Measurements from ENCODE around the gene IVD.

IVD gene

DNA sequence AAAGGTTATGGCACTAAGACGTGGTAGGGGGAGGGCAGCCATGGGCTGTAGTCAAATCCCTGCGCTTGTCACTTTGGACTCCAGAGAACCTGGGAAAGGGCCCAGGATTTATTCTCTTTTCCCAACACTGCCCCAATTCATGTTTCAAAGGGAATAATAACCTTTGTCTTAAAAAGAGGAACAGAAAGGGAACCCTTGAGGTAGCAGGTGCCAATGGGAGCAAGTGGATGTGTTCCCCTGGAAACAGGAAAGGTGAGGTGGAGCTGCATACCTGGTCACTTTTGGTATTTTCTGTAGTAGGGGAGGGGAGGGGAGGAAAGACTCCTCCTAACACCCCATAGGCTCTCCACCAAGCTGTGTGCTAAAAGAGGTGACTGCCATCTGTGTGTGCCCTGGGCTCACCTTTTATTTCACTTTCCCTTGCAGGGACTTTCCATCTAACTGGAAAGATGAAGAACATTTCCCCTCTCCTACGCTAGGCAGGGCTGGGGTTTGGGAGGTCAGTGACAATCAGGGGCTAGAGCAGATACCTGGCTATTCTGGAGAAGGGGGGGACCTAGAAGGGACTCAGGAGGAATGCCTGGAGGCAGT, 59.1 kb downstream of the IVD start:
- Histone ChIP-seq H3K9me3 (ENCODE audit: insufficient read depth, low read length) (no peaks in the 10 kb centered on the region), H3K27me3 (ENCODE audit: insufficient read depth, insufficient read length) (no peaks in the 10 kb centered on the region), H3K36me3 (ENCODE audit: insufficient read depth, insufficient read length, low read length) (peaks cover 88% of the 10 kb centered on the region), H3K9ac (ENCODE audit: insufficient read length, low read depth) (no peak overlapping the region), H3K4me1 (ENCODE audit: insufficient read depth, insufficient read length) (peaks cover 2% of the 10 kb centered on the region), H3K4me3 (ENCODE audit: insufficient read length, low read depth) (no peak overlapping the region)
- no peak for DNase-seq (ENCODE audit: low read depth, low spot score)
- TF ChIP-seq YY1 (IDR thresholded peaks at IDR 0.05; ENCODE audit: insufficient read depth, insufficient read length) (no peak), ZNF274 (IDR thresholded peaks at IDR 0.05; ENCODE audit: low read depth, low read length) (no peak), SUZ12 (IDR thresholded peaks at IDR 0.05; ENCODE audit: extremely low read depth, insufficient read depth, insufficient read length) (no peak)

GRCh38 chr15:40465939-40466338, 60.3 kb downstream of the IVD start:
- no peak for DNase-seq (ENCODE audit: low read depth, low spot score)
- Histone ChIP-seq H3K27me3 (ENCODE audit: insufficient read depth, insufficient read length) (no peaks in the 10 kb centered on the region), H3K4me1 (ENCODE audit: insufficient read depth, insufficient read length) (peaks cover 6% of the 10 kb centered on the region), H3K9ac (ENCODE audit: insufficient read length, low read depth) (no peak overlapping the region), H3K9me3 (ENCODE audit: insufficient read depth, low read length) (no peaks in the 10 kb centered on the region), H3K36me3 (ENCODE audit: insufficient read depth, insufficient read length, low read length) (peaks cover 75% of the 10 kb centered on the region), H3K4me3 (ENCODE audit: insufficient read length, low read depth) (no peak overlapping the region)
- TF ChIP-seq SUZ12 (IDR thresholded peaks at IDR 0.05; ENCODE audit: extremely low read depth, insufficient read depth, insufficient read length) (no peak), ZNF274 (IDR thresholded peaks at IDR 0.05; ENCODE audit: low read depth, low read length) (no peak), YY1 (IDR thresholded peaks at IDR 0.05; ENCODE audit: insufficient read depth, insufficient read length) (no peak)

DNA sequence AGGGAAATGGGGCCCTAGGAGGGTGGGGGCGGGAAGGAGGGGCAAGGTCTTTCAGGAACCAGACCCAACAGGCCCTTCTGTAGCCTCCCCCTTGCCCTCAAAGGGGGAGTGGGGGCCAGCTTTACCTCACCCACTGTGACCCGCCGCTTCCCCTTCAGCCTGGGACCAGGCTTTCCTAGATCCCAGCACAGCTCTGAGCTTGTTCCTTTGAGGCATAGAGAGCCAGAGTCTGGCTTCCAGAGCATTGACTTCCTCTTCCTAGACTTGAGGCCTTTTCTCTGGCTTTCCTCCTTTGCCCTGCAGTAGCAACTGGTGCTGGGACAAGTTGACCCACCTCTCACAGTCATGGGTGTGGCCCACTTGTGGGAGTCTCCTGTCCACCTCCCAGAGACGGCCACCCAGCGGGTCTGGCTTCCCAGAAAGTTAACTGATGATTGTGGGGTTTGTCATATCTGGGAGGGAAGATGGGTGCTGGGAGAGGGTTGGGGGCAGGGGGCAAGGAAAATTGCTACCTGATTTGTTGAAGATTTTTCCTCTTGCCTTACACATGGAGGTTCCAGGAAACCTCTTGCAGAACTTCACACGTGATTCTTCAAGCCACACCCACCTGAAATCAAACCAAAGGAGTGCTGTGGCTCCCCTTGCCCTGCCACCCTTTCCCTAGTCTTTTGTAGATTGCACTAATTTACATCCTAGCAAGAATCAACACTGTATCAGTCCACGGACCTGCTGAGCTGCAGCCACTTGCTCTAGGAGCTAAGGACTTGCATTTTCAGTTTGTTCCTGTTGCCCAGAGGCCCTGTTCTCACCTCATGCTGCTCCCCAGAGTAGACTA, 61.0 kb downstream of the IVD start:
- DNase-seq (ENCODE audit: low read depth, low spot score), result no peak
- Histone ChIP-seq H3K4me1 (ENCODE audit: insufficient read depth, insufficient read length) (peaks cover 6% of the 10 kb centered on the region), H3K4me3 (ENCODE audit: insufficient read length, low read depth) (no peak overlapping the region), H3K36me3 (ENCODE audit: insufficient read depth, insufficient read length, low read length) (peaks cover 71% of the 10 kb centered on the region), H3K27me3 (ENCODE audit: insufficient read depth, insufficient read length) (no peaks in the 10 kb centered on the region), H3K9me3 (ENCODE audit: insufficient read depth, low read length) (no peaks in the 10 kb centered on the region), H3K9ac (ENCODE audit: insufficient read length, low read depth) (no peak overlapping the region)
- TF ChIP-seq ZNF274 (IDR thresholded peaks at IDR 0.05; ENCODE audit: low read depth, low read length) (no peak), SUZ12 (IDR thresholded peaks at IDR 0.05; ENCODE audit: extremely low read depth, insufficient read depth, insufficient read length) (no peak), YY1 (IDR thresholded peaks at IDR 0.05; ENCODE audit: insufficient read depth, insufficient read length) (no peak)

GRCh38 chr15:40467261-40467615, 61.6 kb downstream of the IVD start:
- Histone ChIP-seq H3K36me3 (ENCODE audit: insufficient read depth, insufficient read length, low read length) (peaks cover 65% of the 10 kb centered on the region), H3K27me3 (ENCODE audit: insufficient read depth, insufficient read length) (no peaks in the 10 kb centered on the region), H3K9ac (ENCODE audit: insufficient read length, low read depth) (no peak overlapping the region), H3K4me3 (ENCODE audit: insufficient read length, low read depth) (no peak overlapping the region), H3K9me3 (ENCODE audit: insufficient read depth, low read length) (no peaks in the 10 kb centered on the region), H3K4me1 (ENCODE audit: insufficient read depth, insufficient read length) (peaks cover 12% of the 10 kb centered on the region)
- DNase-seq (ENCODE audit: low read depth, low spot score), result no peak
- TF ChIP-seq SUZ12 (IDR thresholded peaks at IDR 0.05; ENCODE audit: extremely low read depth, insufficient read depth, insufficient read length) (no peak), ZNF274 (IDR thresholded peaks at IDR 0.05; ENCODE audit: low read depth, low read length) (no peak), YY1 (IDR thresholded peaks at IDR 0.05; ENCODE audit: insufficient read depth, insufficient read length) (no peak)

DNA sequence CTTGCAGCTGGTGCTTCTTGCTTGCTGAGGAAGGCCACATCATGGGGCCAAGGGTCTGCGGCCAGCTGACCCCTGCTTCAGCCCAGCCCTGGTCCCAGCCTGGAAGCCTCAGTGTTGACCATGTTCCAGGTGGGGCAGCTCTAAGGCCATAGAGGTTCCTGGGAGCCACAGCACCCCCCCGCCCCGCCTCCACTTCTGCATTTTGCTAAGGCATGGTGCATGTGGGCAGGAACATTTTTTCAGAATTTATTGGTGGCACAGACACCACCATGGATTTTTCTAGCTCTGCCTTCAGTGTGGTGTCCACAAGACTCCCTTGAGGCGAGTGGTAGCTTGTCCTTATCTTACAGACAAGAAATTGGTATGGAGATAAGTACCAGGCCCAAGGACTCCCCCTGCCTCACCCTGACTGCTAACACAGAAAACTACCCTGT, 63.3 kb downstream of the IVD start:
- H3K4me1 ChIP-seq (ENCODE audit: insufficient read depth, insufficient read length), result peaks cover 13% of the 10 kb centered on the region
- no peak for DNase-seq (ENCODE audit: low read depth, low spot score)
- H3K4me3 ChIP-seq (ENCODE audit: insufficient read length, low read depth), result no peak overlapping the region
- peaks cover 54% of the 10 kb centered on the region for H3K36me3 ChIP-seq (ENCODE audit: insufficient read depth, insufficient read length, low read length)
- no peaks in the 10 kb centered on the region for H3K27me3 ChIP-seq (ENCODE audit: insufficient read depth, insufficient read length)
- no peaks in the 10 kb centered on the region for H3K9me3 ChIP-seq (ENCODE audit: insufficient read depth, low read length)
- no peak overlapping the region for H3K9ac ChIP-seq (ENCODE audit: insufficient read length, low read depth)
- TF ChIP-seq SUZ12 (IDR thresholded peaks at IDR 0.05; ENCODE audit: extremely low read depth, insufficient read depth, insufficient read length) (no peak), ZNF274 (IDR thresholded peaks at IDR 0.05; ENCODE audit: low read depth, low read length) (no peak), YY1 (IDR thresholded peaks at IDR 0.05; ENCODE audit: insufficient read depth, insufficient read length) (no peak)

DNA sequence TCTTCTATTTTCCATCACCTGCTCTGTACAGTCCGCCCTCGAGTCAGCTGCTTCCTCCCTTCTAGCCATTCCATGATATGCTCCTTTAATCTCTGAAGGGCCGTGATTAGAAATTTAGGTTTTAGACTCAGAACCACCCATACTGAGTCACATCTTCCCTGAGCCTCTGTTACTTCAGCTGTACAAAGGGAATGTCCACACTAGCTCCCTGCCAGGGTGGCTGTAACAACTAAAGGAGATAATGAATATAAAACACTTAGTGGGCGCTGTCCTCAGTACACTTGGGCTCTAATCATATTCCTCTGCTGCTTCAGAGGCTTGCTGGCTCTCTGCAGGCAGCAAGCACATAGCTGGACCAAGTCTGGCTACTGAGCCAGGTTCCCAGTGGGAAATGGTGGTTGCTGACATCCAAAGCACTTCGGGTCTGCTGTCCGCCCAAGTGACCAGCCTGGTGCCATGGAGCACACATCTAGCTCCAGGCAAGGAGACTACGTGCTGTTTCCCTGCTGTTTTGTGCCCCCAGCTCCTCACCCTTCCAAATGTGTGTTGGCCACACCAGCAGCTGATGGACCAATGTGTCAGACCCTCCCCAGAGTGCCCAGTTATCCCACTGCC, 64.3 kb downstream of the IVD start:
- no peak for TF ChIP-seq YY1 (IDR thresholded peaks at IDR 0.05; ENCODE audit: insufficient read depth, insufficient read length)
- no peak for TF ChIP-seq ZNF274 (IDR thresholded peaks at IDR 0.05; ENCODE audit: low read depth, low read length)
- TF ChIP-seq SUZ12 (IDR thresholded peaks at IDR 0.05; ENCODE audit: extremely low read depth, insufficient read depth, insufficient read length), result no peak

More for the DNA sequence above, 64.3 kb downstream of the IVD start:
- Histone ChIP-seq H3K27me3 (ENCODE audit: insufficient read depth, insufficient read length) (no peaks in the 10 kb centered on the region), H3K36me3 (ENCODE audit: insufficient read depth, insufficient read length, low read length) (peaks cover 44% of the 10 kb centered on the region), H3K4me3 (ENCODE audit: insufficient read length, low read depth) (peak overlapping the region; percentile 40), H3K9ac (ENCODE audit: insufficient read length, low read depth) (peak overlapping the region; percentile 92), H3K9me3 (ENCODE audit: insufficient read depth, low read length) (no peaks in the 10 kb centered on the region), H3K4me1 (ENCODE audit: insufficient read depth, insufficient read length) (peaks cover 13% of the 10 kb centered on the region)
- no peak for DNase-seq (ENCODE audit: low read depth, low spot score)

Data from NT2/D1 (cell line).